ENCODE data around the gene YBEY.

DNA sequence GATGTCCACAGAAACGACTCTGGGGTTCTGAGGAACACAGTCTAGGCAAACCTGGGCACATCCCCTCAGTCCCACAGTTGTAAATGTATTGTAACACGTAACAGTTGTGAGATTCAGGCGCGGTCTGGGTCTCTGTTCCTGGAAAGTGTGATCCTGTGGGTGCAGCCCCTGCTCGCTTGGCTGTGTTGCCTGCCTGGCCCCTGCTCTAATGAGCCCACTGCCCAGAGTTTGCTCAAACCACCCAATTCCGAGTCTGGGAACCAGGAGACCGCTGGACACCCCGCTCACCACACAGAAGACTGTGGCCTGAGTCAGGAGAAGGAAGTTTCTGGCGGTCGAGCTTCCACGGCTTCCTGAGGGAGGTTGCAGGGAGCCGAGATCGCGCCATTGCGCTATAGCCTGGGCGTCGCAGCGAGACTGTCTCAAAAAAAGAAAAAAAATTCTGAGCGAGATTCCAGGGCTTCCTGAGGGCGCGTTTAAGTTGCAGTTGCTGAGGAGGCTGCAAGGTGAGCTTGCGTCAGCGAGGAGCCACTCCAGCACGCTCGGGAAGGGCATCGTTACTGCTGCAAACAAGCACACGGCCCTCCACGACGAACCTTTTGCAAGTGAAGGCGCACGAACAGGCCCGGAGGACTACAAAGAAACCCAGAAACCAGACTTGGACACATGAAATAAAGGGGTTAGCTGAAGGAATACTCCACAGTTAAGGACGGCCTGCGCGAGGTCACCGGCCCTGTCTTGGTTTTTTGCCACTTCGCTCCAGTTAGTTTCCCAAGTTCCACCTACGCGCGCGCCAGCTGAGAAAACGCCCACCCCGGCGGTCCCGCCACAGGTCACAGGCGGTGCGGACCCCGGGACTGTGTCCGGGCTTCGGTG lies 36.4 kb downstream of the YBEY start:
- TF ChIP-seq, protein P1, sequence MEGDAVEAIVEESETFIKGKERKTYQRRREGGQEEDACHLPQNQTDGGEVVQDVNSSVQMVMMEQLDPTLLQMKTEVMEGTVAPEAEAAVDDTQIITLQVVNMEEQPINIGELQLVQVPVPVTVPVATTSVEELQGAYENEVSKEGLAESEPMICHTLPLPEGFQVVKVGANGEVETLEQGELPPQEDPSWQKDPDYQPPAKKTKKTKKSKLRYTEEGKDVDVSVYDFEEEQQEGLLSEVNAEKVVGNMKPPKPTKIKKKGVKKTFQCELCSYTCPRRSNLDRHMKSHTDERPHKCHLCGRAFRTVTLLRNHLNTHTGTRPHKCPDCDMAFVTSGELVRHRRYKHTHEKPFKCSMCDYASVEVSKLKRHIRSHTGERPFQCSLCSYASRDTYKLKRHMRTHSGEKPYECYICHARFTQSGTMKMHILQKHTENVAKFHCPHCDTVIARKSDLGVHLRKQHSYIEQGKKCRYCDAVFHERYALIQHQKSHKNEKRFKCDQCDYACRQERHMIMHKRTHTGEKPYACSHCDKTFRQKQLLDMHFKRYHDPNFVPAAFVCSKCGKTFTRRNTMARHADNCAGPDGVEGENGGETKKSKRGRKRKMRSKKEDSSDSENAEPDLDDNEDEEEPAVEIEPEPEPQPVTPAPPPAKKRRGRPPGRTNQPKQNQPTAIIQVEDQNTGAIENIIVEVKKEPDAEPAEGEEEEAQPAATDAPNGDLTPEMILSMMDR (IDR thresholded peaks at IDR 0.05) = no peak
- no peak for TF ChIP-seq EP300 (IDR thresholded peaks at IDR 0.05)
- TF ChIP-seq POLR2AphosphoS5 (IDR thresholded peaks at IDR 0.05) = no peak

Data from upper lobe of left lung (tissue), 4 donors.